Caco-2 (cell line): ENCODE results near the gene COA5. TPM values are rescaled to one million over a fixed set of nuclear protein-coding genes. Genes with fewer than 3 reads are reported as not detected.

Experiments used
- BruUV-seq: library from RNA; stranded (reverse); fragments of 400-500 nt; replicated peaks from 2 replicates; lab custom pipeline; 2021; lab: Mats Ljungman, UMichigan
- CTCF ChIA-PET: fragments of 300-600 bp; sonication (Branson Sonifier 250); formaldehyde crosslinking; loops from one replicate; lab custom pipeline; 2022; ENCODE audit warnings: antibody characterized with exemption; lab: Charles Lee
- POLR2A ChIA-PET: fragments of 300-600 bp; sonication (Branson Sonifier 250); formaldehyde crosslinking; loops from one replicate; lab custom pipeline; 2022; ENCODE audit warnings: antibody characterized with exemption; lab: Charles Lee
- DNase-seq, 2 experiments: peaks; one replicate each; pipeline versions ENCODE4 v3.0.0 to v3.0.0-alpha.2; 2020 to 2022
- H3K27me3 ChIP-seq: replicated peaks from 2 replicates; pipeline ENCODE4 v1.6.0; 2011; ENCODE audit warnings: low read length; ENCODE audit not compliant: control insufficient read depth, insufficient read depth
- H3K36me3 ChIP-seq: 2 replicates; pipeline ENCODE4 v1.5.1; 2011; ENCODE audit warnings: low read length; ENCODE audit not compliant: control insufficient read depth, insufficient read depth
- H3K4me1 ChIP-seq: fragments of 250-450 bp; sonication (Bioruptor Pico); 2 replicates; pipeline ENCODE4 v1.5.1; 2020; ENCODE audit warnings: mild to moderate bottlenecking
- H3K4me3 ChIP-seq: 2 replicates; pipeline ENCODE4 v1.5.1; 2011; ENCODE audit warnings: low read depth, mild to moderate bottlenecking, control low read depth, low read length
- H3K9me3 ChIP-seq: fragments of 250-450 bp; sonication (Bioruptor Pico); 2 replicates; pipeline ENCODE4 v1.5.1; 2020; ENCODE audit warnings: mild to moderate bottlenecking, moderate library complexity
- H3K27ac Mint-ChIP-seq: one replicate; pipeline ENCODE4 v1.8.0; 2022; ENCODE audit warnings: mixed read lengths; ENCODE audit not compliant: unreplicated experiment
- H3K27me3 Mint-ChIP-seq: one replicate; pipeline ENCODE4 v1.8.0; 2022; ENCODE audit warnings: mixed read lengths; ENCODE audit not compliant: insufficient read depth, unreplicated experiment
- H3K36me3 Mint-ChIP-seq: one replicate; pipeline ENCODE4 v1.8.0; 2022; ENCODE audit warnings: mild to moderate bottlenecking, mixed read lengths; ENCODE audit not compliant: insufficient read depth, unreplicated experiment
- H3K4me1 Mint-ChIP-seq: one replicate; pipeline ENCODE4 v1.8.0; 2022; ENCODE audit warnings: low read depth, mixed read lengths; ENCODE audit not compliant: unreplicated experiment
- H3K4me3 Mint-ChIP-seq: one replicate; pipeline ENCODE4 v1.8.0; 2022; ENCODE audit warnings: mild to moderate bottlenecking, moderate library complexity, mixed read lengths; ENCODE audit not compliant: unreplicated experiment
- H3K9me3 Mint-ChIP-seq: one replicate; pipeline ENCODE4 v1.8.0; 2022; ENCODE audit warnings: mixed read lengths; ENCODE audit not compliant: unreplicated experiment
- CTCF ChIP-seq, 2 experiments: fragments of 200-600 bp in 1 of 2; IDR thresholded peaks; 1 replicate in 1 of 2; 2 replicates in 1 of 2; pipeline versions ENCODE4 v1.5.1 to v1.8.0; 2011 to 2022; ENCODE audit warnings: antibody characterized with exemption in 1 of 2, control low read depth in 1 of 2, inconsistent platforms in 1 of 2, low read depth in 1 of 2, low read length in 1 of 2, mild to moderate bottlenecking in 1 of 2, moderate library complexity in 1 of 2; ENCODE audit not compliant: insufficient read depth in 1 of 2, severe bottlenecking in 1 of 2, unreplicated experiment in 1 of 2
- intact Hi-C: fragments of 100-400 bp; cut with micrococcal nuclease; formaldehyde crosslinking; loops from one replicate; pipeline ENCODE4 v1.10.0; 2022; ENCODE audit not compliant: unreplicated experiment
- total RNA-seq: library from RNA; stranded (reverse); gene quantifications from 2 replicates; pipeline ENCODE4 v1.2.3, GENCODE V29; 2022

The COA5 gene
- total RNA-seq, 1 experiment from 2014 or later: 35.7 TPM

GRCh38 chr2:98560256-98560771, 48.0 kb downstream of the COA5 start:
- H3K4me1 ChIP-seq: no peaks in the 10 kb centered on the region
- no peaks in the 10 kb centered on the region for H3K9me3 Mint-ChIP-seq
- no peaks in the 10 kb centered on the region for H3K27me3 Mint-ChIP-seq
- H3K4me3 ChIP-seq: no peak overlapping the region
- intact Hi-C loops: no loop called here
- no peaks in the 10 kb centered on the region for H3K27me3 ChIP-seq
- no peak for TF ChIP-seq CTCF (IDR thresholded peaks at IDR 0.05; ENCODE audit: insufficient read depth in 1 of 2, low read depth in 1 of 2, low read length in 1 of 2, severe bottlenecking in 1 of 2, unreplicated experiment in 1 of 2)
- no peaks in the 10 kb centered on the region; the same call in 1 of the 2 replicates for H3K36me3 ChIP-seq
- H3K36me3 Mint-ChIP-seq: peaks cover 5% of the 10 kb centered on the region
- no TSS peak for BruUV-seq
- no peaks in the 10 kb centered on the region for H3K9me3 ChIP-seq
- H3K27ac Mint-ChIP-seq: no peak overlapping the region
- H3K4me1 Mint-ChIP-seq: no peaks in the 10 kb centered on the region
- ChIA-PET CTCF (no interaction called here), POLR2A (no interaction called here)
- DNase-seq: no peak
- H3K4me3 Mint-ChIP-seq: no peak overlapping the region

- Mint-ChIP-seq H3K27me3 (no peaks in the 10 kb centered on the region), H3K9me3 (no peaks in the 10 kb centered on the region), H3K4me1 (no peaks in the 10 kb centered on the region), H3K27ac (no peak overlapping the region), H3K4me3 (no peak overlapping the region), H3K36me3 (peaks cover 5% of the 10 kb centered on the region)
- H3K27me3 ChIP-seq: no peaks in the 10 kb centered on the region
- no peaks in the 10 kb centered on the region for H3K36me3 ChIP-seq
- ChIA-PET POLR2A (no interaction called here), CTCF (no interaction called here)
- BruUV-seq: no TSS peak
- H3K4me3 ChIP-seq: no peak overlapping the region
- intact Hi-C loops: loop anchor here (10.0 kb wide), 1 partner anchor 145 kb away; no protein-coding TSS in a partner anchor
- H3K4me1 ChIP-seq: no peaks in the 10 kb centered on the region
- DNase-seq: no peak
- no peak for TF ChIP-seq CTCF (IDR thresholded peaks at IDR 0.05; ENCODE audit: insufficient read depth in 1 of 2, low read depth in 1 of 2, low read length in 1 of 2, severe bottlenecking in 1 of 2, unreplicated experiment in 1 of 2)
- no peaks in the 10 kb centered on the region for H3K9me3 ChIP-seq
Observed at GRCh38 chr2:98559581-98559980, 48.7 kb downstream of the COA5 start.

- no TSS peak for BruUV-seq
- DNase-seq: no peak
- no peak for TF ChIP-seq CTCF (IDR thresholded peaks at IDR 0.05; ENCODE audit: insufficient read depth in 1 of 2, low read depth in 1 of 2, low read length in 1 of 2, severe bottlenecking in 1 of 2, unreplicated experiment in 1 of 2)
- no peaks in the 10 kb centered on the region for H3K9me3 Mint-ChIP-seq
- Histone ChIP-seq H3K36me3 (no peaks in the 10 kb centered on the region), H3K4me3 (no peak overlapping the region), H3K4me1 (no peaks in the 10 kb centered on the region), H3K27me3 (no peaks in the 10 kb centered on the region), H3K9me3 (no peaks in the 10 kb centered on the region)
- no peak overlapping the region for H3K27ac Mint-ChIP-seq
- no peaks in the 10 kb centered on the region for H3K27me3 Mint-ChIP-seq
- H3K4me3 Mint-ChIP-seq: no peak overlapping the region
- H3K4me1 Mint-ChIP-seq: no peaks in the 10 kb centered on the region
- intact Hi-C loops: loop anchor here (10.0 kb wide), 1 partner anchor 144 kb away; no protein-coding TSS in a partner anchor
- peaks cover 5% of the 10 kb centered on the region for H3K36me3 Mint-ChIP-seq
- POLR2A ChIA-PET: no interaction called here
- CTCF ChIA-PET: no interaction called here
Observed at GRCh38 chr2:98558852-98559530, 49.3 kb downstream of the COA5 start.
